NCI-H2196 treated with DMSO at 0.1 percent for 48 hours (cell line): ENCODE results near the gene KIF1B.

ENCODE experiments used
- DNase-seq: peaks from one replicate; lab custom pipeline; 2025; ENCODE audit not compliant: unreplicated experiment; lab: John Stamatoyannopoulos, UW

Gene KIF1B

GRCh38 chr1:10209905-10210810 lies at the start of gene KIF1B:
Gene KIF1B (plus strand): TSS chr1:10210570. CDS start chr1:10232329, 21,759 bp downstream.
- DNase-seq, result peak; percentile 94

GRCh38 chr1:10160907-10161490 lies 49.4 kb upstream of the KIF1B start:
- DNase-seq, result no peak

GRCh38 chr1:10161541-10162290 lies 48.7 kb upstream of the KIF1B start:
- DNase-seq, result no peak

GRCh38 chr1:10168912-10169514 lies 41.4 kb upstream of the KIF1B start:
- DNase-seq, result no peak

- DNase-seq, result no peak
Measured at GRCh38 chr1:10170239-10170574, 40.2 kb upstream of the KIF1B start.

GRCh38 chr1:10171105-10171767 lies 39.1 kb upstream of the KIF1B start:
- DNase-seq, result no peak

GRCh38 chr1:10171995-10172669 lies 38.2 kb upstream of the KIF1B start:
- no peak for DNase-seq

GRCh38 chr1:10173582-10173981 lies 36.8 kb upstream of the KIF1B start:
- DNase-seq, result no peak

- no peak for DNase-seq
Measured at GRCh38 chr1:10177876-10178275, 32.5 kb upstream of the KIF1B start.

- DNase-seq, result no peak
Measured at GRCh38 chr1:10178597-10179405, 31.6 kb upstream of the KIF1B start.

- no peak for DNase-seq
Measured at GRCh38 chr1:10179406-10180091, 30.8 kb upstream of the KIF1B start.

- no peak for DNase-seq
Measured at GRCh38 chr1:10181154-10181553, 29.2 kb upstream of the KIF1B start.

- no peak for DNase-seq
Measured at GRCh38 chr1:10185759-10186158, 24.6 kb upstream of the KIF1B start.

GRCh38 chr1:10186331-10187025 lies 23.9 kb upstream of the KIF1B start:
- DNase-seq, result no peak

GRCh38 chr1:10187026-10187334 lies 23.4 kb upstream of the KIF1B start:
- DNase-seq, result no peak

- DNase-seq, result no peak
Measured at GRCh38 chr1:10188133-10188650, 22.2 kb upstream of the KIF1B start.

- DNase-seq, result no peak
Measured at GRCh38 chr1:10189659-10190058, 20.7 kb upstream of the KIF1B start.

- DNase-seq, result no peak
Measured at GRCh38 chr1:10192263-10192662, 18.1 kb upstream of the KIF1B start.
